ENCODE results near the gene GPR132.

The GPR132 gene

GRCh38 chr14:105013150-105013785, 52.0 kb downstream of the GPR132 start:
- no peak for TF ChIP-seq POLR2A (IDR thresholded peaks at IDR 0.05; ENCODE audit: low read length)
- no peak for TF ChIP-seq GATA1 (IDR thresholded peaks at IDR 0.05; ENCODE audit: low read depth, low read length)
- DNase-seq: no peak

GRCh38 chr14:105012171-105012985, 52.9 kb downstream of the GPR132 start:
- TF ChIP-seq GATA1 (IDR thresholded peaks at IDR 0.05; ENCODE audit: low read depth, low read length) (no peak), POLR2A (IDR thresholded peaks at IDR 0.05; ENCODE audit: low read length) (no peak)
- DNase-seq: no peak

GRCh38 chr14:105011312-105011990, 53.8 kb downstream of the GPR132 start:
- DNase-seq: no peak
- TF ChIP-seq GATA1 (IDR thresholded peaks at IDR 0.05; ENCODE audit: low read depth, low read length) (no peak), POLR2A (IDR thresholded peaks at IDR 0.05; ENCODE audit: low read length) (no peak)

DNA sequence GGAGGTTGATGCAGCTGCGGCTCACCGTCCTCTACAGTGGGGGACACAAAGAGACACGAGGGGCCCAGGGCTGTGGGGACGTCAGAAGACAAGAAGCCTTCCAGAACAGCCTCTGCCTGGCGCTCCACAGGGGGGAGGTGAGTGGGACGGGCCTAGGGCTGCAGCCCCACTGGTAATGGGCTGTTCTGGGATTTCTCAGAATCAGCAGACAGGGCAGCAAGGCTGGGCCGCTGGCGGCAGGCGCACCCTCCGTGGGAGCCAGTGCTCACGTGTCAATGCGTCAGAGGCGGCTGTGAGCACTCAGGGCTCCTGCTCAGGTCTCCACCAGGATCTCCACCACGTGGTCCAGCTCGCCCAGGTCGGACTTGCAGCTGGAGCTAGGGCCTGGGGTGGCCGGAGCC, 54.3 kb downstream of the GPR132 start:
- no peak for DNase-seq
- no peak for TF ChIP-seq GATA1 (IDR thresholded peaks at IDR 0.05; ENCODE audit: low read depth, low read length)
- no peak for TF ChIP-seq POLR2A (IDR thresholded peaks at IDR 0.05; ENCODE audit: low read length)

DNA sequence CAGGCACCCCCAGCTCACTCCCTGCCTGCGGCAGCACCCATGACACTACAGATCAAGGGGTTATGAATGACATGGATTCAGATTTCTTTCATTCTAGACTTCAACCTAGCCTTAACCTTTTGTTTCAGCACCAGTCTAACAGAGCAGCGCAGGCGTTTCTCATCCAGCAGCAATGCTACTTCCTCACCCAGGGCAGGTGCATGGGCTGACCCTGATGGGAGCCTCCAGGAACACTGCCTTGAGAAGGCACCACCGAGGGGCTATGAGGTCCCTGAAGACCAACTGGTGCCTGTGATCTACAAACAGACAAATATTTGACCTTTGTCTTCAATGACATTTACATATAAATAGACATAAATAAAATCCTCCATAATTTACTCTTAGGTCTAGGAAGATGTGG, 55.1 kb downstream of the GPR132 start:
- TF ChIP-seq POLR2A (IDR thresholded peaks at IDR 0.05; ENCODE audit: low read length) (no peak), GATA1 (IDR thresholded peaks at IDR 0.05; ENCODE audit: low read depth, low read length) (no peak)
- no peak for DNase-seq

- TF ChIP-seq POLR2A (IDR thresholded peaks at IDR 0.05; ENCODE audit: low read length) (no peak), GATA1 (IDR thresholded peaks at IDR 0.05; ENCODE audit: low read depth, low read length) (no peak)
- DNase-seq: no peak
Observed at GRCh38 chr14:105007593-105008264, 57.5 kb downstream of the GPR132 start.

GRCh38 chr14:105006831-105007592, 58.2 kb downstream of the GPR132 start:
- no peak for DNase-seq
- TF ChIP-seq POLR2A (IDR thresholded peaks at IDR 0.05; ENCODE audit: low read length) (no peak), GATA1 (IDR thresholded peaks at IDR 0.05; ENCODE audit: low read depth, low read length) (no peak)

- DNase-seq: no peak
- TF ChIP-seq GATA1 (IDR thresholded peaks at IDR 0.05; ENCODE audit: low read depth, low read length): no peak
Observed at GRCh38 chr14:105005929-105006830, 59.0 kb downstream of the GPR132 start.

DNA sequence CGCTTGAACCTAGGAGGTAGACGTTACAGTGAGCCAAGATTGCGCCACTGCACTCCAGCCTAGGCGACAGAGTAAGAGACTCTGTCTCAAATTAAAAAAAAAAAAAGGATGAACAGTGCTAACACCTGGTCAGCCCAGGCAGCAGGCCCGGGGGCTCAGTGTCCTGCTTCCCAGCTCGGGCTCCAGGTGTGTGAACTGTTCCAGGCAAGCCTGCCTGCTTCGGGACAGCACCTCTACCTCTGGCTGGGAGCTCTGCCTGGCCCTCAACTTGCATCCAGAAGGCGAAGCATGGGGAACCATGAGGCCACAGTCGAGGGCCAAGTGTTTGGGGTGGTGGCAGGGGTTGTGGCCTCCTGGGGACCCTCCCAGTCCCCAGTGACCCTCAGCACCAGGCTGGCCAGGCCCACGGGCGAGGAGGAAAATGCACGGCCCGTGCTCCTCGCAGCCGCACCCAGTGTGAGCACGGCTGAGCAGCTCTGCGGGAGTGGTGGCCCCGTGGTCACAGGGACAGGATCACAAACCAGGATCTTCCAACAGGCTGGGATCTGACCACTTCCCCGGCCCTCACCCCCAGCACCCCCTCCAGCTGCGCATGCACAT, 59.8 kb downstream of the GPR132 start:
- no peak for TF ChIP-seq POLR2A (IDR thresholded peaks at IDR 0.05; ENCODE audit: low read length)
- no peak for TF ChIP-seq GATA1 (IDR thresholded peaks at IDR 0.05; ENCODE audit: low read depth, low read length)
- DNase-seq: no peak

Data from erythroblast (primary cell).